ENCODE results near the gene PEX10. TPM values are rescaled to one million over a fixed set of nuclear protein-coding genes. Genes with fewer than 3 reads are reported as not detected.

The PEX10 gene
- total and polyA plus RNA-seq, 2 experiments from 2014 or later = 34.2 to 37.5 TPM

DNA sequence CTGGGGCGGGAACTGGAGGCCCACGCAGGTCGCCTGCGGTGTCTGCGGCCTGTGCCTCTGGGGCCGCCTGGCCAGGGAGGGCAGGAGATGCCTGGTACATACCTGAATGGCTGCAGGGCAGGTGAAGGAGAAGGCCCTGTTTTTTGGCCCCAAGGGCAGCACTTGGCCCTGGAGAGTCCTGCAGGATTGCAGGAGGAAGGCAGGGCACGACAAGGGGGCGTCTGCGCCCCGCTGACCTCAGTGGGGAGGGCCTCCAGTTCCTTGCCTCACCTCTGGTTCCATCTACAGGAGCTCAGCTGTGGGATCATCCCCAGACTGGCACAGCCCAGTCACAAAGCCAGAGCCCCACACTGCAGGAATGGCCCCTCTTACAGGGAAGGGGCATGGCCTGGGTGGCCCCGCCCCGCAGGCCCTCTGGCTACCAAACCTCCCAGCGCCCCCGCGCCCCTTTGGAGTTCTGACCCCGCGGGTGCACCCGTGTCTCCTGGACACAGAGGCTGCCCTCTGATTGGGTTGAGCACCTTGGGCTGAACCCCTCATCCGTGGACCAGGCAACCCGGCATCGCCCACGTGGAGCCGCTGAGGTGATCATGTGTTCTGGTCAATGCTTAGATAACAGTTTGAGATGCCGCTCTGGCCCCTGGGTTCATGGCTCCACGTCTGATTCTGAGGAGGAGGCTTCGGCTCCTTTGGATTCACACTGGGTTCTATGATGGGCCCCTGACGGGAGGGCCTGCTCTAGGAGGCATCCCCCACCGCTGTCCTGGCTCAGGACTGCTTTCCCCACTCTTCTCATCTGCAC lies 1.3 kb upstream of the PEX10 start:
- TF ChIP-seq, protein P1, sequence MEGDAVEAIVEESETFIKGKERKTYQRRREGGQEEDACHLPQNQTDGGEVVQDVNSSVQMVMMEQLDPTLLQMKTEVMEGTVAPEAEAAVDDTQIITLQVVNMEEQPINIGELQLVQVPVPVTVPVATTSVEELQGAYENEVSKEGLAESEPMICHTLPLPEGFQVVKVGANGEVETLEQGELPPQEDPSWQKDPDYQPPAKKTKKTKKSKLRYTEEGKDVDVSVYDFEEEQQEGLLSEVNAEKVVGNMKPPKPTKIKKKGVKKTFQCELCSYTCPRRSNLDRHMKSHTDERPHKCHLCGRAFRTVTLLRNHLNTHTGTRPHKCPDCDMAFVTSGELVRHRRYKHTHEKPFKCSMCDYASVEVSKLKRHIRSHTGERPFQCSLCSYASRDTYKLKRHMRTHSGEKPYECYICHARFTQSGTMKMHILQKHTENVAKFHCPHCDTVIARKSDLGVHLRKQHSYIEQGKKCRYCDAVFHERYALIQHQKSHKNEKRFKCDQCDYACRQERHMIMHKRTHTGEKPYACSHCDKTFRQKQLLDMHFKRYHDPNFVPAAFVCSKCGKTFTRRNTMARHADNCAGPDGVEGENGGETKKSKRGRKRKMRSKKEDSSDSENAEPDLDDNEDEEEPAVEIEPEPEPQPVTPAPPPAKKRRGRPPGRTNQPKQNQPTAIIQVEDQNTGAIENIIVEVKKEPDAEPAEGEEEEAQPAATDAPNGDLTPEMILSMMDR (IDR thresholded peaks at IDR 0.05; ENCODE audit: low read depth, low read length) = no peak
- DNase-seq (ENCODE audit: low read depth in 1 of 2, low spot score in 1 of 2) = no peak
- peak overlapping the region; percentile 85 for H3K4me3 ChIP-seq

DNA sequence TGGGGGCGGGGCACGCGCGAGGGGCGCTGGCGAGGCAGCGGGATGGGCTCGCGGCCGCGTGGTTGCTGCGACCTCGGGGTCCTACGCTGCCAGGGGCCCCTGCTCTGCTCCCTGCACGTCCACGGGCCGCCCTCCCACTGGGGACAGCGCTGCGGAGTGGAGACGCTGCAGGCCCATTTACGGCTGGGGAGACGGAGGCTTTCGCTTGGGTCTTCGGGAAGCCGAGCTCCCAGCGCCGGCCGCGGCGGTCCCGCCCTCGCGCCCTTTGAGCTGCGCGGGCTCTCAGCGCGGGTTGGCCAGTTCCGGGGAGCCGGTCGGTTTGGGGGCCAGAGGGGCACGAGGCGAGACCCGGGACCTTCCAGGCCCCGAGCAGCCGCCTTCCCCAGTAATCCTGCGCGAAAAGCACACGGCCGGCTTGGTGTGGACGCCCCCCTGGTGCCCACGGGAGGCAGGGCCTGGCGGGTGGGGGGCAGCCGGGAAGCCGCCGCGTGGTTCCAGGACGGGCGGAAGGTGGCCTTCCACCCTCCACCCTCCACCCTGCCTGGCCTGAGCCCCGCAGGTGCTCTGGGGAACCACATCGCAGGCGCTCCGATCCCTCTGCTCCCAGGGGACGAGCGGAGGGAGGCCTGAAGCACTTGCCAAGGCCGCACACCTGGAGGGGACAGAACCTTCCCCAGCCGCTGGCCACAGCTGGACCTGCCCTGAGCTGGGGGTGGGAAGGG lies 570 bp upstream of the PEX10 start:
- Histone ChIP-seq H3K4me1 (ENCODE audit: low read depth) (peaks cover 11% of the 10 kb centered on the region), H3K4me3 (peak overlapping the region; percentile 85), H3K9me3 (ENCODE audit: low read depth) (no peaks in the 10 kb centered on the region), H3K27me3 (no peaks in the 10 kb centered on the region), H3K36me3 (no peaks in the 10 kb centered on the region), H3K27ac (no peak overlapping the region)
- TF ChIP-seq, protein P1 (IDR thresholded peaks at IDR 0.05; ENCODE audit: low read depth, low read length) = no peak
- DNase-seq (ENCODE audit: low read depth in 1 of 2, low spot score in 1 of 2) = peak in 1 of 2 donors; percentile 60

More for the DNA sequence above, 1.3 kb upstream of the PEX10 start:
- no peaks in the 10 kb centered on the region for H3K36me3 ChIP-seq
- no peak overlapping the region for H3K27ac ChIP-seq
- H3K9me3 ChIP-seq (ENCODE audit: low read depth) = no peaks in the 10 kb centered on the region
- H3K4me1 ChIP-seq (ENCODE audit: low read depth) = peaks cover 11% of the 10 kb centered on the region
- H3K27me3 ChIP-seq = no peaks in the 10 kb centered on the region

DNA sequence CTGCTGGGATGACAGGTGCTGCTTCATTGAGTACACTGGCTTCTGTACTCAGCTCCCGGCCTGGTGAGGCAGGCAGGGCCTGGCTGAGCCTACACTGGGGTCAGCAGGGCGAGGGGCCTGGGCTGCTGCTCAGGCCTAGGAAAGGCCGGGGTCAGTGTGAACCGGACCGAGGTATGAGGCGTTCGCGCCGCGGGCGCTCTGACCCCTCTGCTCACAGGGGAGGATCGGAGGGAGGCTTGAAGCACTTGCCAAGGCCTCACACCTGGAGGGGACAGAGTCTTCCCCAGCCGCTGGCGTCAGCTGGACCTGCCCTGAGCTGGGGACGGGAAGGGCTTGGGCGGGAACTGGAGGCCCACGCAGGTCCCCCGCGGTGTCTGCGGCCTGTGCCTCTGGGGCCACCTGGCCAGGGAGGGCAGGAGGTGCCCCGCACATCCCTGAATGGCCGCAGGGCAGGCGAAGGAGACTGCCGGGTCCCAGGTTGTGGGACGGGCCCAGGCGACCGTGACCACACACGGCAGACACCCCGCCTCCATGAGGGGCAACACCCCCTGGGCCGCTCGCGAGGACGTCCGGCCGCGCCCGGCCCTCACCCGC lies 466 bp downstream of the PEX10 start:
- peak overlapping the region; percentile 41 for H3K27ac ChIP-seq
- DNase-seq (ENCODE audit: low read depth in 1 of 2, low spot score in 1 of 2) = peak in 1 of 2 donors; percentile 12
- no peaks in the 10 kb centered on the region for H3K27me3 ChIP-seq
- H3K9me3 ChIP-seq (ENCODE audit: low read depth) = no peaks in the 10 kb centered on the region
- peaks cover 11% of the 10 kb centered on the region for H3K4me1 ChIP-seq (ENCODE audit: low read depth)
- H3K4me3 ChIP-seq = peak overlapping the region; percentile 85
- TF ChIP-seq, protein P1 (IDR thresholded peaks at IDR 0.05; ENCODE audit: low read depth, low read length) = no peak
- no peaks in the 10 kb centered on the region for H3K36me3 ChIP-seq

DNA sequence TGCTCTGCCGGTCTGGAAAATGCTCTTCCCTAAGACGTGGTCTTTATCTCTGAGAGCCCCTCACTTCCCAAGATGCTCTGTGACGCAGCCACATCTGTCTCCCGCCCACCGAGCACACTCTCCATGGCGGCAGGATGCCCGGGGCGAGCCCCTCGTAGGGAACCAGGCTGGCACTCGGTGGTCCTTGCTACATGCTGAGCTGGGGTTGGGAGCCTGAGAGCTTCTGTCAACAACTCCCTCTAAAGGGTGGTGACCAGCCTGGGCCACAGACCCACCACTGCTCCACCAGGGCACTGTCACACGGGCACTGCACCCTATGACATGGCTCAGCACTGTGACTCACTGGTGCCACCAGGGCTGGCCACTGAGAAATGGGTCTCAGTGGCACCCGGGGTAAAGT lies 2.6 kb downstream of the PEX10 start:
- Histone ChIP-seq H3K4me3 (no peak overlapping the region), H3K36me3 (peaks cover 8% of the 10 kb centered on the region), H3K9me3 (ENCODE audit: low read depth) (no peaks in the 10 kb centered on the region), H3K4me1 (ENCODE audit: low read depth) (peaks cover 11% of the 10 kb centered on the region), H3K27me3 (no peaks in the 10 kb centered on the region), H3K27ac (no peak overlapping the region)
- TF ChIP-seq, protein P1 (IDR thresholded peaks at IDR 0.05; ENCODE audit: low read depth, low read length) = no peak
- no peak for DNase-seq (ENCODE audit: low read depth in 1 of 2, low spot score in 1 of 2)

DNA sequence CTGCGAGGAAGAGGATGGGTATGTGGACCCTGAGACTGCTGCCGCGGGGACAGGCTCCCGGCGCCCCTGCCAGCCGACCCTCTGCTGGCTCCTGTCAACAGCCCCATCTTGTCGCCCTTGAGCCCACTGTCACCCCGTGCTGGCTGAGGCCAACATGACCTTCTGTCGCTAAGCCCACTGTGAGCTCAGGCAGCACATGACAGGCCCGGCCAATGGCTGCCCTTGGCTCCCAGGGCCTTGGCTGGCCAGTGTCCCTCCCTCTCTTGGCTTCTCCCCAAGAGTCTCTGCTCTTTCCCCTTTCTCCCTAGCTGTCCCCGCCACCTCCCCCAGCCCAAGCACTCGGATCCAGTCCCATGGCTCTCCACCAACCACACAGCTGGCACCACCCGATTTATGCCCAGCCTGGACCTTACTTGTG lies 3.5 kb downstream of the PEX10 start:
- H3K27me3 ChIP-seq = no peaks in the 10 kb centered on the region
- peaks cover 8% of the 10 kb centered on the region for H3K4me1 ChIP-seq (ENCODE audit: low read depth)
- no peak for DNase-seq (ENCODE audit: low read depth in 1 of 2, low spot score in 1 of 2)
- no peaks in the 10 kb centered on the region for H3K9me3 ChIP-seq (ENCODE audit: low read depth)
- no peak overlapping the region for H3K27ac ChIP-seq
- no peak overlapping the region for H3K4me3 ChIP-seq
- H3K36me3 ChIP-seq = peaks cover 14% of the 10 kb centered on the region
- TF ChIP-seq, protein P1 (IDR thresholded peaks at IDR 0.05; ENCODE audit: low read depth, low read length) = no peak

Data from cardiac muscle cell (in vitro differentiated cells and primary cell).